ENCODE results near the gene CTNNB1.
A peak's percentile ranks its signal among the peaks of the same experiment; 100 is the strongest.

CTNNB1 gene

DNA sequence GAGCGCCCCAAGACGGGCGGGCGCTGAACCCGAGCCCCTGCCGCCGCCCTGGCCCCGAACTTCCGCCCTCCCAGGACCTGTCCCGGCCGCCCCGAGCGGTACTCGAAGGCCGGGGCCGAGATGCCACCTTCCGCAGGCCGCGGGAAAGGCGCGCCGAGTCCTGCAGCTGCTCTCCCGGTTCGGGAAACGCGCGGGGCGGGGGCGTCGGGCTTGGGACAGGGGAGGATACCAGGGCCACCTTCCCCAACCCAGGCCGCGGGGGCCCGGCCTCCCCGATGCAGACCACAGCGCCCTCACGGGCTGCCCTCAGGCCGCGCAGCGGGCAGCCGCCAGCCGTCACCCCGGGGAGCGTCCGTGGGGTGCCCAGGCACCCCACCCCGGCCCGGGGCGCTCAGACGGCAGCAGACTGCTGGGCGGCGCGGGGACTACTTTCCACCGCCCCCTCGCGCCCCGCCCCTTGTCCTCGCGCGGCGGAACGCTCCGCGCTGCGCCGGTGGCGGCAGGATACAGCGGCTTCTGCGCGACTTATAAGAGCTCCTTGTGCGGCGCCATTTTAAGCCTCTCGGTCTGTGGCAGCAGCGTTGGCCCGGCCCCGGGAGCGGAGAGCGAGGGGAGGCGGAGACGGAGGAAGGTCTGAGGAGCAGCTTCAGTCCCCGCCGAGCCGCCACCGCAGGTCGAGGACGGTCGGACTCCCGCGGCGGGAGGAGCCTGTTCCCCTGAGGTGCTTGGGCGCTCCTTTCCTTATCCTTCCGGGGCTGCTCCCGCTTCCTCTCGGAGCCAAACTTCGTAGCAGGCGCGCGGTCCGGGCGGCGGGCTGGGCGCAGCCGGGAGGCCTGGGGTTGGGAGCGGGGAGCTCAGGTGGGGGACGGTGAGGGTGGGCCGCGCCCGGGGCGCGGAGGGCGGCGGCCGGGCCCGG, at the start of gene CTNNB1:
Gene CTNNB1, plus strand, starts transcription at position 556 of the 916 bp plus-strand sequence. CDS start 24,564 bp downstream, outside the sequence.
- no peaks in the 10 kb centered on the region for H3K9me2 ChIP-seq (replicated peaks; ENCODE audit: control insufficient read depth, low read length)
- H3F3A ChIP-seq (ENCODE audit: control insufficient read depth, insufficient read depth) = peaks cover 7% of the 10 kb centered on the region; the same call in 1 of the 2 replicates
- H3K79me2 ChIP-seq (ENCODE audit: control insufficient read depth, low read length) = peaks cover 48% of the 10 kb centered on the region
- TF ChIP-seq, protein P1, sequence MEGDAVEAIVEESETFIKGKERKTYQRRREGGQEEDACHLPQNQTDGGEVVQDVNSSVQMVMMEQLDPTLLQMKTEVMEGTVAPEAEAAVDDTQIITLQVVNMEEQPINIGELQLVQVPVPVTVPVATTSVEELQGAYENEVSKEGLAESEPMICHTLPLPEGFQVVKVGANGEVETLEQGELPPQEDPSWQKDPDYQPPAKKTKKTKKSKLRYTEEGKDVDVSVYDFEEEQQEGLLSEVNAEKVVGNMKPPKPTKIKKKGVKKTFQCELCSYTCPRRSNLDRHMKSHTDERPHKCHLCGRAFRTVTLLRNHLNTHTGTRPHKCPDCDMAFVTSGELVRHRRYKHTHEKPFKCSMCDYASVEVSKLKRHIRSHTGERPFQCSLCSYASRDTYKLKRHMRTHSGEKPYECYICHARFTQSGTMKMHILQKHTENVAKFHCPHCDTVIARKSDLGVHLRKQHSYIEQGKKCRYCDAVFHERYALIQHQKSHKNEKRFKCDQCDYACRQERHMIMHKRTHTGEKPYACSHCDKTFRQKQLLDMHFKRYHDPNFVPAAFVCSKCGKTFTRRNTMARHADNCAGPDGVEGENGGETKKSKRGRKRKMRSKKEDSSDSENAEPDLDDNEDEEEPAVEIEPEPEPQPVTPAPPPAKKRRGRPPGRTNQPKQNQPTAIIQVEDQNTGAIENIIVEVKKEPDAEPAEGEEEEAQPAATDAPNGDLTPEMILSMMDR (IDR thresholded peaks at IDR 0.05; ENCODE audit: low read depth, low read length, poor library complexity, severe bottlenecking) = peak; percentile 16
- TF ChIP-seq EZH2phosphoT487 (IDR thresholded peaks at IDR 0.05; ENCODE audit: borderline replicate concordance, low read length) = no peak
- peak within 1 kb of the TSS; percentile 77 for H3K4me3 ChIP-seq (ENCODE audit: low read length)
- peaks cover 26% of the 10 kb centered on the region for H3K36me3 ChIP-seq (ENCODE audit: control insufficient read depth, low read length)
- peak within 1 kb of the TSS; percentile 71 for H3K4me2 ChIP-seq (ENCODE audit: low read length)
- peaks cover 32% of the 10 kb centered on the region for H4K20me1 ChIP-seq (ENCODE audit: control insufficient read depth, insufficient read depth, low read depth, low read length)
- peaks cover 5% of the 10 kb centered on the region; the same call in 1 of the 2 replicates for H3K27me3 ChIP-seq (ENCODE audit: control insufficient read depth, low read length)
- H3K4me1 ChIP-seq (ENCODE audit: control insufficient read depth, low read length) = peaks cover 35% of the 10 kb centered on the region
- peak within 1 kb of the TSS; percentile 67 for H3K27ac ChIP-seq (ENCODE audit: low read depth, low read length)
- no peaks in the 10 kb centered on the region for H3K9me3 ChIP-seq (ENCODE audit: control insufficient read depth, insufficient read depth, low read length)

- Histone ChIP-seq H3K27ac (ENCODE audit: low read depth, low read length) (no peak overlapping the region), H3K4me2 (ENCODE audit: low read length) (no peak overlapping the region), H3K36me3 (ENCODE audit: control insufficient read depth, low read length) (no peaks in the 10 kb centered on the region), H3K4me3 (ENCODE audit: low read length) (no peak overlapping the region), H3F3A (ENCODE audit: control insufficient read depth, insufficient read depth) (no peaks in the 10 kb centered on the region), H3K79me2 (ENCODE audit: control insufficient read depth, low read length) (no peaks in the 10 kb centered on the region), H3K9me2 (replicated peaks; ENCODE audit: control insufficient read depth, low read length) (no peaks in the 10 kb centered on the region), H3K9me3 (ENCODE audit: control insufficient read depth, insufficient read depth, low read length) (no peaks in the 10 kb centered on the region), H4K20me1 (ENCODE audit: control insufficient read depth, insufficient read depth, low read depth, low read length) (no peaks in the 10 kb centered on the region), H3K27me3 (ENCODE audit: control insufficient read depth, low read length) (peaks cover 4% of the 10 kb centered on the region; the same call in 1 of the 2 replicates), H3K4me1 (ENCODE audit: control insufficient read depth, low read length) (no peaks in the 10 kb centered on the region)
- TF ChIP-seq, protein P1 (IDR thresholded peaks at IDR 0.05; ENCODE audit: low read depth, low read length, poor library complexity, severe bottlenecking) = no peak
- TF ChIP-seq EZH2phosphoT487 (IDR thresholded peaks at IDR 0.05; ENCODE audit: borderline replicate concordance, low read length) = no peak
Measured at GRCh38 chr3:41155834-41156233, 43.5 kb upstream of the CTNNB1 start.

GRCh38 chr3:41158947-41159346, 40.4 kb upstream of the CTNNB1 start:
- no peak overlapping the region for H3K4me2 ChIP-seq (ENCODE audit: low read length)

More at GRCh38 chr3:41158947-41159346, 40.4 kb upstream of the CTNNB1 start:
- H3K9me3 ChIP-seq (ENCODE audit: control insufficient read depth, insufficient read depth, low read length) = no peaks in the 10 kb centered on the region
- H3K4me3 ChIP-seq (ENCODE audit: low read length) = no peak overlapping the region
- no peak overlapping the region for H3K27ac ChIP-seq (ENCODE audit: low read depth, low read length)
- H3K79me2 ChIP-seq (ENCODE audit: control insufficient read depth, low read length) = no peaks in the 10 kb centered on the region
- H3K36me3 ChIP-seq (ENCODE audit: control insufficient read depth, low read length) = no peaks in the 10 kb centered on the region
- H3K9me2 ChIP-seq (replicated peaks; ENCODE audit: control insufficient read depth, low read length) = no peaks in the 10 kb centered on the region
- no peaks in the 10 kb centered on the region for H3F3A ChIP-seq (ENCODE audit: control insufficient read depth, insufficient read depth)
- no peaks in the 10 kb centered on the region for H3K4me1 ChIP-seq (ENCODE audit: control insufficient read depth, low read length)
- peaks cover 4% of the 10 kb centered on the region; the same call in 1 of the 2 replicates for H3K27me3 ChIP-seq (ENCODE audit: control insufficient read depth, low read length)
- H4K20me1 ChIP-seq (ENCODE audit: control insufficient read depth, insufficient read depth, low read depth, low read length) = no peaks in the 10 kb centered on the region
- TF ChIP-seq, protein P1 (IDR thresholded peaks at IDR 0.05; ENCODE audit: low read depth, low read length, poor library complexity, severe bottlenecking) = no peak
- no peak for TF ChIP-seq EZH2phosphoT487 (IDR thresholded peaks at IDR 0.05; ENCODE audit: borderline replicate concordance, low read length)
